ENCODE data around the gene NLRP13. TPM values are rescaled to one million over a fixed set of nuclear protein-coding genes. Genes with fewer than 3 reads are reported as not detected.

Gene NLRP13
- total RNA-seq, 1 donor from 2014 or later, result not detected

- DNase-seq, result no peak
These were observed 30.6 kb downstream of the NLRP13 start for GRCh38 chr19:55901369-55902079.

GRCh38 chr19:55898911-55899310 is 33.2 kb downstream of the NLRP13 start:
- no peak for DNase-seq

GRCh38 chr19:55882626-55883025 is 49.5 kb downstream of the NLRP13 start:
- no peak for DNase-seq

GRCh38 chr19:55877211-55877610 is 54.9 kb downstream of the NLRP13 start:
- DNase-seq, result no peak

- DNase-seq, result no peak
These were observed 61.4 kb downstream of the NLRP13 start for GRCh38 chr19:55870736-55871135.

- no peak for DNase-seq
These were observed 65.0 kb downstream of the NLRP13 start for GRCh38 chr19:55867101-55867500.

GRCh38 chr19:55866521-55866920 is 65.6 kb downstream of the NLRP13 start:
- no peak for DNase-seq

GRCh38 chr19:55858969-55859368 is 73.2 kb downstream of the NLRP13 start:
- no peak for DNase-seq

- no peak for DNase-seq
These were observed 73.7 kb downstream of the NLRP13 start for GRCh38 chr19:55858401-55858800.

GRCh38 chr19:55857974-55858373 is 74.2 kb downstream of the NLRP13 start:
- DNase-seq, result no peak

GRCh38 chr19:55857149-55857548 is 75.0 kb downstream of the NLRP13 start:
- DNase-seq, result no peak

GRCh38 chr19:55855160-55855559 is 77.0 kb downstream of the NLRP13 start:
- DNase-seq, result no peak

Other genes starting within 250 kb of the NLRP13 start
- gene NLRP9, start 193.9 kb downstream of the NLRP13 start, total RNA-seq, result not detected
- 2.5 TPM for gene RFPL4A, start 173.2 kb downstream of the NLRP13 start, total RNA-seq
- gene RFPL4AL1, start 163.2 kb downstream of the NLRP13 start, total RNA-seq, result not detected
- not detected for gene NLRP11, start 100.3 kb downstream of the NLRP13 start, total RNA-seq
- not detected for gene NLRP4, start 95.8 kb downstream of the NLRP13 start, total RNA-seq
- not detected for gene NLRP8, start 15.5 kb upstream of the NLRP13 start, total RNA-seq
- not detected for gene NLRP5, start 54.4 kb upstream of the NLRP13 start, total RNA-seq
- 21.8 TPM for gene ZNF787, start 189.0 kb upstream of the NLRP13 start, total RNA-seq
- 8.0 TPM for gene ZNF444, start 209.0 kb upstream of the NLRP13 start, total RNA-seq
- gene GALP, start 243.7 kb upstream of the NLRP13 start, total RNA-seq, result not detected